GM18870 (cell line): Measurements from ENCODE around the gene PPIA.
"Not testable (repeated sequence)": the region's sequence is repeated elsewhere in the genome, so short reads cannot be mapped to it uniquely, and the experiment has no call there.

ENCODE experiments used
- ATAC-seq: cut with Tn5 transposase; IDR thresholded peaks from one replicate; pipeline ENCODE4 v1.9.1; 2021; ENCODE audit warnings: moderate library complexity; ENCODE audit not compliant: unreplicated experiment

Gene PPIA

DNA sequence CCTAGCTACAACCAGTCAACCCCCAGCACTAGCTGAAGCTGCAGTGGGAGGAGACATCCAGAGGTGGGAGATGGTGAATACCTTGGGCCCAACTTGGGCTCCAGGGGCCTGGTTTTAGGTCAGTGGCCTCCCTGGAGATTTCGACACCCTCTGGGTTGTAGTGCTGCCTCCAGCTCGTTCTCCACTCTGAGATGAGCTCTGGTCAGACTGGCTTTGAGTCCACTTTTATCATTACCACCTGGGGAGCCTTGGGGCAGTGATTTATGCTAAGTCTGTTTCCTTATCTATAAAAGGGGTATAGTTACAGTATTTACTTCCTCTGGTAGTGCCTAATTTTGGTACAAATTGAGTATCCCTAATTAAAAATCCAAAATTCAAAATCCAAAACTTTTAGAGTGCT is 22.8 kb downstream of the PPIA start:
- no peak for ATAC-seq

DNA sequence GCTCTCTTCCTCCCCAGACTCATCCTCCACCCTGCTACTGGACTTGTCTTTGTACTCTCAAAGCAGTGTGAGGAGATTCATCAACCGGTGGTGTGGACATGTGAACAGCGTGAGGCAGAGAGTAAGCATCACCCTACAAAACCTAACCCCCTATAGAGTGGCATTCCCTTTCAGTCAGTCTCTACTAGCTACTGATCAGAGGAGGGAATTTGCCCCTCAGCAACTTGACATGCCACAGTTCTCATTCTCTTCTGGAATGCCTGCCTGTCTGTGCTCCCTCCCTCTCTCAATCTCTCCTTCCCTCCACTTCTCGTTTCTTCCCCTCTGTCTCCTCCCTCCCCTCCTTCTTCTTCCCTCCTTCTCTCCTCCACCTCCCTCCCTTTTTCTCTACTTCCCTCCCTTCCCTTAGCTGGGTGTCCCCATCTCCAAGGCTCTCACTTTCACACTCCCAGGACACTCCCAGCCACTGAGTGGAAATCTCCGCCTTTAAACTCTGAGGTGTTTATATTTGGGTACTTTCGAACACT is 26.8 kb downstream of the PPIA start:
- no peak for ATAC-seq

DNA sequence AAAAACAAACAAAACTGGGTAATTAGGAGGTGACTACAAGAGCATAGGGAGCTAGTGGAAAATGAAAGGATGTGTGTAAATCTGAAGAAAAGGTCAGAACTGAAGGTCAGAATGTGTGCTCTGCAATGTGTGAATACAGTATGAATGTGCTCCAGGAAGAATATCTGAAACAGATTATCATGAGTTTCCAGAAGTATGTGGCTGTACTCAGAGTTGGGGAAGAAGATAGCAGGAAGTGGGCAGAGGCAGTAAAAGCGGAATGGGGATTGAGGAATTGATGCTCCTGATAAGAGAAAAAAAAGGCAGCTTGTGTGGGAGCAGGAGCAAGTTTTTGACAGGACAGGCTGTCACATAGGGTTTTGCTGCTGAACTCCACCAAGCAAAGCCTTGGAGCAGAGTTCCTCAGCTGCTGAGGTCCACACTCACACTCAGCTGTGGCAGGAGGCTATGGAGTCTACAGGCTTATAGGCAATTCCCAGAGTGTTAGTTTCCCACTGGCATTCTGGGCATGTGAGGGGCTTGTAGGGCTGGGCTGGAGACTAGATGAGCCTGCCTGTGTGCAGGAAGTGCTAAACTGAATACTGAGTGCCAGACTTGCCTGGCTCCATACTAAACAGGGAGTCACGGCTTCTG is 28.5 kb downstream of the PPIA start:
- no peak for ATAC-seq

DNA sequence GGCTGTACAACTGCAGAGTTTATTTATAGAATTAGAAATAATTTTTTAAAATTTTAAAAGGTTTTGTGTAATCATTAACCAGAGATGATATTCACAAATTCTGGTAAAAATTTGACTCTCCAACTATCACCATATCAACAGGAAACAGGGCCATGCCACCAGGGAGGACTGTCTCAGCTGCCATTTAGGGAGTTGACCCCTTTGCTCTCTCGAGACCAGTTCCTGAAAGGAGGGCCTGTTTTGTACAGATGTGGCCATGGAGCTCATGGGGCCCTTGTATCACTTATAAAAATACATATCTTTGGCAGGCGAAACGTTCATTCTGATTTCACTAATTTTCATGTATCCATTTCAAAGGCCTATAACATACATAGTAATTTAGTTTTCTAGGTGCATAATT is 31.1 kb downstream of the PPIA start:
- ATAC-seq, result no peak

DNA sequence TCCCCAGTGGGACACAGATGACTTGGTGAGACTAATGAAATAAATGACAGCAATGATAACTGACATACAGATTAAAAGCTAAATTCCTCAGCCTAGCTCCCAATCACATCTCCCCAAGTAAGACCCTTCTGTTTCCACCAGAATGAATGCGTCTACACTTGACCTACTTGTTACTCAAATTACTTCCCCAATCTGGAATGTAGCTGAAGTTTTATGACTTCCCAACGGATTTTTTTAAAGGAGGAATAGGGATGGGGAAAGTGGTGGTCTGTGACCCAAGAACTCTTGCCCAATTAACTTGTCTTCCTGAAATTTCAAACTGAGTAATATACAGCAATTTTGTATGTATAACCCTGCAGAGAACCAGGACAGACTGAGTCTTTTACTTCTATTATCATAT is 42.3 kb downstream of the PPIA start:
- ATAC-seq, result no peak

DNA sequence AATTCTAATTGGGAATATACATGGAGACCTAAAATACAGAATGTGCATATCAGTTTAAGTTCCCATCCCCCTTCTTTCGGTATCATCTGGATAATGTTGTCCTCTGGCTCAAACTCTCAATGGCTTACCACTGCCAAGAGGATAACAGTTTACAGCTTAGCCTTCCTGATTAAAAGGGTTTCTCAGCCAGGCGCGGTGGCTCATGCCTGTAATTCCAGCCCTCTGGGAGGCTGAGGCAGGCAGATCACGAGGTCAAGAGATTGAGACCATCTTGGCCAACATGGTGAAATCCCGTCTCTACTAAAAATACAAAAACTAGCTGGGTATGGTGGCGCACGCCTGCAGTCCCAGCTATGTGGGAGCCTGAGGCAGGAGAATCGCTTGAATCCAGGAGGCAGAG is 46.2 kb downstream of the PPIA start:
- ATAC-seq, result not testable (repeated sequence)

DNA sequence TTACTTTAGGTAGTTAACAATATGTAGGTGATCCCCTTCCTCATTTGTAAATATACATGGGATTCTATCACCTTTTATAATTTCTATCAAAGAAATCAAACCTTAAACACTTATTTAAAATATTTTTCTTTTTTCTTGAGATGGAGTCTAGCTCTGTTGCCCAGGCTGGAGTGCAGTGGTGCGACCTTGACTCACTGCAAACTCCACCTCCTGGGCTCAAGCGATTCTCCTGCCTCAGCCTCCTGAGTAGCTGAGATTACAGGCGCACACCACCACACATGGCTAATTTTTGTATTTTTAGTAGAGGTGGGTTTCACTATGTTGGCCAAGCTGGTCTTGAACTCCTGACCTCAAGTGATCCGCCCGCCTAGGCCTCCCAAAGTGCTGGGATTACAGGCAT is 47.0 kb downstream of the PPIA start:
- ATAC-seq, result not testable (repeated sequence)

DNA sequence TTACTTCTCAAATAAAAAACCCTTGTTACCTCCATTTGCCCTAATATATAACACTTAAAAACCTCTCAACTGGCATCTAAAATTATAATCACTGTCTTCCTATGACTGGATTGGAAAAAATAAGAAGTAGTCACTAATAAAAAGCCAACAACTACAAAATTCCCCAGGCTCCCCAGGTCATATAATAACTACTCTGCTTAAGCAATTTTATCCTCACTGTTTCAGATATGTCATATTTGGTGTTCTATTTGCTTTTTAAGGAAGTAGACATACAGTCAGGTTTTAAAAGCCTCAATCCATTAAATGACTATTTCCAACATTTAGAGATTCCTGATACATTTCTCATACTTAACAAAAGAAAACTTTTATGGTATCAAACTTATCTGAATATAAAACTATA is 49.0 kb downstream of the PPIA start:
- no peak for ATAC-seq

DNA sequence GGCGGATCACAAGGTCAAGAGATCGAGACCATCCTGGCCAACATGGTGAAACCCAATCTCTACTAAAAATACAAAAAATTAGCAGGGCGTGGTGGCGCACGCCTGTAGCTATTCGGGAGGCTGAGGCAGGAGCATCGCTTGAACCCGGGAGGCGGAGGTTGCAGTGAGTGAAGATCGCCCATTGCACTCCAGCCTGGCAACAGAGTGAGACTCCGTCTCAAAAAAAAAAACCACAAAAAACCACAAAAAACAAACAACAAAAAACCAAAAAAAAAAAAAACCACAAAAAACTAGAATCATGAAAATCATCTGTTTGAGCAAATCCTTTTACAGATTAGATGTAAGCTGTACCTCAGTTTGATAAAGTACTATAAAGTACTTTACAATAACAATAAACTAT is 49.9 kb downstream of the PPIA start:
- ATAC-seq, result not testable (repeated sequence)

DNA sequence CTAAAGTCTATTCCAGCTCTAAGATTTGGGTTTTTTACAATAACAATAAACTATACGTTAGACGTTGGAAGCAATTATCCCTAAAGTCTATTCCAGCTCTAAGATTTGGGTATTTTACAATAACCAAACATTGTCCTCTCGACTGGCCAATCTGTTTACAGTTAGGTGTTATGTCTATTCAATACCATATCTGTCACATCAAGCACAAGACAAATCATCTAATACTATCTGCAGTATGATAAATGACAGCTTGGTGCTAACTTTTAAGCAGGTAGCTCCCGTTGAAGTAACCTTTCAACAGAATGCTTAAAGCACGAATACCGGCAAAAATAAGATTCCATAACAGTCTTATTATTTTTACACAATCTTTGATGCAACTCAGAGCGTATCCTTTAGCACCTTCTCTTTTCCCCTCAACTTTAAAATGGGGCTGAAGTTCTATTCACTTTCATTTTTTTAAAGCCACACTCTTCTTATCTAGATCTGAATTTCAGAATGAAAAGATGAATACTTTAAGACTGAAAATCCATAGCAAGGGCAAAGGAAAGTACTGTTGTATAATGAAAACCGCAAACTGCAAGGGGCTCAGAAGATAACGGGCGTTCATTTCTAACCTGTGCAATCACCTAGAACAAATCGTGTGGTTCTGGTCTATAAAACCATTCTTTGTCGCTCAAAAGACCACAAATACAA is 50.5 kb downstream of the PPIA start:
- ATAC-seq, result no peak

DNA sequence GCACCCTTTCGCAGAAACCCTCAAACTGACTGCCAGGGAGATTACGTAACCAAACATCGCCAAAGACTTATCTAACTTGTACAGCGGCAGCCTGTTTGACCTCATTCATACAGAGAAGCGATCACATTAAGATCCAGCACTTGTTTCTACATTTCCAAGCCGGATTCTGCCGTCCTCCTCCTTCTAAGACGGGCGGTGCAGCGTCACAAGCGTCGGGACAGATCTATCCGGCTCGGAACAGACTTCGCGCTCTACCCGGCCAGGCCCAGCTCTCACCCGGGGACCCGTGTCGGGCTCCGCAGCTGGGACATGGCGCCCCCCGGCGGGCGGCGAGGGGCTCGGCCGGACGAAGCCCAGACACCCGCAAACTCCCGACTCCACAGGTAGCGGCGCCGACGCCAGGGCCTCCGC is 51.0 kb downstream of the PPIA start:
- peak; percentile 48 for ATAC-seq

DNA sequence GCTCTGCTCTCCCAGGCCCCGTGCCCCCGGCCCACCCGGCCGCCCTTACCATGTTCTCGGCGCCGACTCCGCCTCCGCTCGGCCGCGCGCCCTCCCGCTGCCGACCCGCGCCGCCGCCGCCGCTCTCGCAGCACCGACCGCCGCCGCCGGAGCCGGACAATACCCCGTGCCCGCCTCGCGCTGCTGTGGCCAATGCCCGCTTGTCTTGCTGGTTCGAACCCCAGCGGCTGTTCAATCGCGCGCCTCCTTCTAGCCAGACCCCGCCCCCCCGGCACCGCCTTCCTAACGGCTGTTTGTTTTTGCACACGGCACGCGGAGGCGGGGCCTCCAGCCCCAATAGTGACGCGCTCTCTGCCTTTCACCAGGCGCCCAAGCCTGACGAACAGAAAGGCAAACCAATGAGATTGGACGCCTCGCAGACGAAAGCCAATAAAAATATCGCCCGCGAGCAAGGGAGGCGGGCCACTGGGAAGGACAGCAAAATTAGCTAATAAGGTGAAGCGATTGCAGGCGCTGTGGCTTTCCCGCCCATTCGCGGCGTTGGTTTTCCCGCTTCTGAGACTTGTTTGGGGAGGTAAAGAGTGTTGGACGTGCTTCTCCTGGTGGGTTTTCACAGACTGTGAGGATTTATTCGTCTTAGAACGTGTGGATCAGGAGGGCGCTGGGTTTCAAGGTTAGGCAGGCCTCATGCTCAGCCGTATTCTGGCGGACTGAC is 51.6 kb downstream of the PPIA start, which contains the start of gene H2AZ2:
TSS of gene H2AZ2 (minus strand) at position 168 of the 715 bp plus-strand sequence. CDS start at position 52, 116 bp downstream.
- peak; percentile 88 for ATAC-seq

DNA sequence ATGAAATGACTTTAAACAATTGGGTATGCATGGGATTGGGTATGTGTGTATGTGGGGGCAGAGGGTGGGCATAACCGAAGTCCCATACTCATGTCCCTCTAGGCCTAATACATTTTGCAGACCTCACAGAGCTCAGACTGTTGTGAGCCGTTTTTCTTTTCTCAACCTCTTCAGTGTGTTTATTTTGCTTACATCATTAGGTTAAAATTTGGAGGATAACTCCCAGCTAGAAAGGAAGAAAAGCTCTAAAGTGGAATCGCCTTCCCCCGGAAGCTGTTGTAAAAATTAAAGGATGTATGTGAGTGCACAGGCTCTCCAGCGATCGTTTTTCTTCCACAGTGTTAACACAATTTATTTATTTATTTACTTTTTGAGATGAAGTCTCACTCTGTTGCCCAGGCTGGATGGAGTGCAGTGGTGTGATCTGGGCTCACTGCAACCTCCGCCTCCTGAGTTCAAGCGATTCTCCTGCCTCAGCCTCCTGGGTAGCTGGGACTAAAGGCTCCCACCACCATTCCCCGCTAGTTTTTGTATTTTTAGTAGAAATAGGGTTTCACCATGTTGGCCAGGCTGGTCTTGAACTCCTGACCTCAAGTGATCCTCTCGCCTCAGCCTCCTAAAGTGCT is 52.9 kb downstream of the PPIA start:
- ATAC-seq, result no peak

DNA sequence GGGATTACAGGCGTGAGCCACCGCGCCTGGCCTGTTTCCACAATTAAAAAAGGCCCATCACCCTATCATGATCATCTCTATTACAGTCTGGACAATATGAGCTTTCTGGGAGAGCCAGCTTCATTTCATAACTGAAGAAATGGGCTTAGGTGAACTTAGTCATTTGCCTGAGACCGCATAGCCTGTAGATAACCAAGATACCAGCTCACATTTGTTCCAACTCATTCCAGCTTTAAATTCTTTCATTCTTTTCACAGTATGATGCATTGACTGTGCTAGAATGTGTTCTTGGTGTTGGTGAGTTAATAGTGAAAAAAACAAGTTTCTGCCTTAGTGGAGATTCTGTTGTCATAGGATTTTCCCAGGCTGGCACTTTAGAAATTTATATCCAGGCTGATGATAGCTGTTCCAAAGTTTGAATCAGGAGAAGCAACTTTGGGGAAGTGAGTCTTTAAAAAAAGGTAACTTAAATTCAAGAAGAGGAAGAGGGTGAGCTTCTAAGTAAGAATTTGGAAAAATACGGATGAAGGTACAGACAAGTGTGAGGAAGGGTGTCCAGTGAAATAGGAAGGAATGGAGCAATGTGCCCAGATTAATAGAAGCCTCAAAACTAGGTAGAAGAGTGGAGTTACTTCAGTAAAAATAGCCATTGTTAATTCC is 53.5 kb downstream of the PPIA start:
- ATAC-seq, result no peak

DNA sequence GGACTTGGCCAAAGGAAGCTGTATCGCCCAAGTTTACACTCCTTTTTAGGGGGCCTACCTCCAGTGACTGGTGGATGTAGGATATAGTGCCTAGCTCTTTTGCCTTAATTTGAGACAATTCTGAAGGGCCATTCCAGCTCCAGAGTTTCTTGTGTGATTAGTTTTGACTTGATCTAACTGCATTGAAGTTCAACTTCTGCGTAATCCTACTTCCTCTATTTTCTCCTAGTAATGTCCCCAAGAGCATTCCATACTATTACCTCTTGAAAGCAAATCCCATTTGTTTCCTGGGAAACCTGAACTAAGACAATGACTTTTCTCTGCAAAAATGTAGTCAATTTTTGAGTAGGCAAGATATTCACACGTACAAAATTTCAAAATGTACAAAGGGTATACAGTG is 56.1 kb downstream of the PPIA start:
- no peak for ATAC-seq
